ENCODE results near the gene TCP11L2. TPM values are rescaled to one million over a fixed set of nuclear protein-coding genes. Genes with fewer than 3 reads are reported as not detected.

TCP11L2 gene
- total and polyA plus RNA-seq, 9 of the 15 experiments (the other 6 are each of a cell fraction or from before 2014, with no cell fraction given) = 0.39 to 4.5 (median 1.3) TPM

DNA sequence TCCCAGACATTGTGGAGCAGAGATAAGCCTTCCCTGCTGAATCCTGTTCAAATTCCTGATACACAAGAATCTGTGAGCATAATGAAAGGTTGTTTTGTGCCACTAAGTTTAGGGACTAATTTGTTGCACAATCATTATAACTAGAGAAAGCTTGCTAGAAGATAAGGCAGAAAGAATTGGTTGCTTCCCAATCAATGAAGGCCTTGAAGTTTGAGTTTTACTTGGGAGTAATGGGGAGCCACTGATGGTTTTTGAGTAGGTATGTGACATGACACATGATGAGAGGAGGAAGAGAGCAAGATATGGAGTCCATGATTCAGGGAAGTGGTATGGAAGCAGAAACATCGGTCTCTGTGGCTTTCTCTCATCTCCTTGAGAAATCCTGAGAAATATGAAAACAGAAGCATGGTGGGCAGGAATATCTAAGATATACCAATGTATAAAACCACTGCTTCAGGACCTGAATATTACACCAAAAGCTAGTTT lies 13.3 kb upstream of the TCP11L2 start (continued):
- TF ChIP-seq ESRRA (IDR thresholded peaks at IDR 0.05; ENCODE audit: borderline replicate concordance, low read depth) = no peak
- TF ChIP-seq NR2C2 (CRISPR knock-in tag; IDR thresholded peaks at IDR 0.05) = no peak
- 0 out of 2 replicates have a peak, but pooled peaks have one; percentile 3 for TF ChIP-seq NR2C2 (tag; IDR thresholded peaks at IDR 0.05)
- TF ChIP-seq MAZ (CRISPR knock-in tag; conservative IDR thresholded peaks at IDR 0.05 in 1 of 2, IDR thresholded peaks at IDR 0.05 in 1 of 2) = 0 out of 4 replicates have a peak, but pooled peaks of 1 of the 2 experiments have one; percentile 0
- TF ChIP-seq FOXA3 (CRISPR knock-in tag; conservative IDR thresholded peaks at IDR 0.05 in 1 of 2, IDR thresholded peaks at IDR 0.05 in 1 of 2) = no peak
- TF ChIP-seq ILK (tag; IDR thresholded peaks at IDR 0.05; ENCODE audit: borderline replicate concordance, low read depth) = no peak

DNA sequence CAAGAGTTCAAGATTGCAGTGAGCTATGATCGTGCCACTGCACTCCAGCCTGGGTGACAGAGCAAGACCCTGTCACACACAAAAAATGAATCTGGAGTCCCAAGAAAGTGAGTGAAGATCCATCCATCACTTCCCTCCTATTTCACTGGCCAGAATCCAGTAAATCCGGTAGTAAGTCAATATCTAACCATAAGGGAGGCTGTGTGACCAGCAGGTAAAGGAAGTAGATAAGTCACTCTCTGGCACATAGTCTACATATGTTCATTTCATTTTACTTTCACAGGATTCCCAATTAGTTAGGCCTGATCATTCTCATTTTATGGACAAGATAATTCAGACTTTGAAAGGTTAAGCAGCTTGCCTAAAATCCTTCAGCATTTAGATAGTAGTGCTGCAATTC lies 11.9 kb upstream of the TCP11L2 start:
- Histone ChIP-seq H3K79me2 (ENCODE audit: control insufficient read depth, insufficient read depth, low read length) (no peaks in the 10 kb centered on the region), H3K4me2 (ENCODE audit: insufficient read depth, low read length) (no peak overlapping the region), H3K27ac (ENCODE audit: extremely low read depth, low read depth, low read length) (no peak overlapping the region), H3K9ac (ENCODE audit: insufficient read depth in 1 of 2, low read depth in 2 of 2, low read length in 2 of 2) (no peak overlapping the region), H3K4me1 (replicated peaks in 1 of 2; ENCODE audit: control insufficient read depth in 2 of 2, insufficient read depth in 2 of 2, low read length in 2 of 2) (peaks cover 0 to 21% of the 10 kb centered on the region in 2 experiments; a peak in 2 of 5 replicates), H3K9me1 (ENCODE audit: control insufficient read depth, insufficient read depth, low read length) (no peaks in the 10 kb centered on the region), H4K20me1 (replicated peaks; ENCODE audit: control insufficient read depth, insufficient read depth, low read length) (no peaks in the 10 kb centered on the region), H3K4me3 (no peak overlapping the region), H2AFZ (ENCODE audit: low read depth, low read length) (no peak overlapping the region), H3K9me3 (replicated peaks; ENCODE audit: control insufficient read depth, insufficient read depth, low read depth, low read length) (no peaks in the 10 kb centered on the region), H3K36me3 (ENCODE audit: control insufficient read depth, insufficient read depth, low read length) (no peaks in the 10 kb centered on the region), H3K27me3 (ENCODE audit: control insufficient read depth in 2 of 2, insufficient read depth in 2 of 2, low read length in 2 of 2) (no peaks in the 10 kb centered on the region; a peak in 1 of 5 replicates)
- no TSS peak for BruUV-seq (replicated peaks)
- FAIRE-seq (no peak), ATAC-seq (no peak), DNase-seq (ENCODE audit: extremely low read depth in 1 of 4, low spot score in 3 of 4) (no peak)
- POLR2A ChIA-PET = no interaction called here
- 8% methylated on average over 2 of the region's 2 CpGs for WGBS (ENCODE audit: insufficient coverage, low coverage, missing lambda C conversion rate)
- CTCF ChIA-PET (ENCODE audit: low intra/inter-chr PET ratio) = no interaction called here
- intact Hi-C loops (cut with micrococcal nuclease) (loop anchor here (1.0 kb wide), 1 partner anchor 24 kb away; no protein-coding TSS in a partner anchor), in situ Hi-C loops (cut with MboI) (no loop called here)
- TF ChIP-seq RNF2 (IDR thresholded peaks at IDR 0.05) (no peak), SMAD3 (CRISPR knock-in tag; conservative IDR thresholded peaks at IDR 0.05) (no peak), TCF7 (IDR thresholded peaks at IDR 0.05; ENCODE audit: borderline replicate concordance) (no peak), NFE2 (IDR thresholded peaks at IDR 0.05; ENCODE audit: low read depth) (no peak), MAZ (CRISPR knock-in tag; conservative IDR thresholded peaks at IDR 0.05 in 1 of 2, IDR thresholded peaks at IDR 0.05 in 1 of 2) (no peak), SRSF9 (IDR thresholded peaks at IDR 0.05; ENCODE audit: borderline replicate concordance, low read depth, low read length) (no peak), ZNF507 (tag; conservative IDR thresholded peaks at IDR 0.05) (no peak), MEF2D (tag; conservative IDR thresholded peaks at IDR 0.05; ENCODE audit: low read depth) (no peak), GABPB1 (CRISPR knock-in tag; IDR thresholded peaks at IDR 0.05) (no peak)
- TF ChIP-seq, protein P1, sequence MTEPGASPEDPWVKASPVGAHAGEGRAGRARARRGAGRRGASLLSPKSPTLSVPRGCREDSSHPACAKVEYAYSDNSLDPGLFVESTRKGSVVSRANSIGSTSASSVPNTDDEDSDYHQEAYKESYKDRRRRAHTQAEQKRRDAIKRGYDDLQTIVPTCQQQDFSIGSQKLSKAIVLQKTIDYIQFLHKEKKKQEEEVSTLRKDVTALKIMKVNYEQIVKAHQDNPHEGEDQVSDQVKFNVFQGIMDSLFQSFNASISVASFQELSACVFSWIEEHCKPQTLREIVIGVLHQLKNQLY (CRISPR knock-in tag; conservative IDR thresholded peaks at IDR 0.05) = no peak
- TF ChIP-seq, protein P2, sequence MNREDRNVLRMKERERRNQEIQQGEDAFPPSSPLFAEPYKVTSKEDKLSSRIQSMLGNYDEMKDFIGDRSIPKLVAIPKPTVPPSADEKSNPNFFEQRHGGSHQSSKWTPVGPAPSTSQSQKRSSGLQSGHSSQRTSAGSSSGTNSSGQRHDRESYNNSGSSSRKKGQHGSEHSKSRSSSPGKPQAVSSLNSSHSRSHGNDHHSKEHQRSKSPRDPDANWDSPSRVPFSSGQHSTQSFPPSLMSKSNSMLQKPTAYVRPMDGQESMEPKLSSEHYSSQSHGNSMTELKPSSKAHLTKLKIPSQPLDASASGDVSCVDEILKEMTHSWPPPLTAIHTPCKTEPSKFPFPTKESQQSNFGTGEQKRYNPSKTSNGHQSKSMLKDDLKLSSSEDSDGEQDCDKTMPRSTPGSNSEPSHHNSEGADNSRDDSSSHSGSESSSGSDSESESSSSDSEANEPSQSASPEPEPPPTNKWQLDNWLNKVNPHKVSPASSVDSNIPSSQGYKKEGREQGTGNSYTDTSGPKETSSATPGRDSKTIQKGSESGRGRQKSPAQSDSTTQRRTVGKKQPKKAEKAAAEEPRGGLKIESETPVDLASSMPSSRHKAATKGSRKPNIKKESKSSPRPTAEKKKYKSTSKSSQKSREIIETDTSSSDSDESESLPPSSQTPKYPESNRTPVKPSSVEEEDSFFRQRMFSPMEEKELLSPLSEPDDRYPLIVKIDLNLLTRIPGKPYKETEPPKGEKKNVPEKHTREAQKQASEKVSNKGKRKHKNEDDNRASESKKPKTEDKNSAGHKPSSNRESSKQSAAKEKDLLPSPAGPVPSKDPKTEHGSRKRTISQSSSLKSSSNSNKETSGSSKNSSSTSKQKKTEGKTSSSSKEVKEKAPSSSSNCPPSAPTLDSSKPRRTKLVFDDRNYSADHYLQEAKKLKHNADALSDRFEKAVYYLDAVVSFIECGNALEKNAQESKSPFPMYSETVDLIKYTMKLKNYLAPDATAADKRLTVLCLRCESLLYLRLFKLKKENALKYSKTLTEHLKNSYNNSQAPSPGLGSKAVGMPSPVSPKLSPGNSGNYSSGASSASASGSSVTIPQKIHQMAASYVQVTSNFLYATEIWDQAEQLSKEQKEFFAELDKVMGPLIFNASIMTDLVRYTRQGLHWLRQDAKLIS (CRISPR knock-in tag; IDR thresholded peaks at IDR 0.05) = no peak
